ENCODE results near the gene TGM2. TPM values are rescaled to one million over a fixed set of nuclear protein-coding genes. Genes with fewer than 3 reads are reported as not detected.
A peak's percentile ranks its signal among the peaks of the same experiment; 100 is the strongest.

Gene TGM2
- total RNA-seq, 4 donors from 2014 or later, result 14.2 to 52.0 (median 21.7) TPM

DNA sequence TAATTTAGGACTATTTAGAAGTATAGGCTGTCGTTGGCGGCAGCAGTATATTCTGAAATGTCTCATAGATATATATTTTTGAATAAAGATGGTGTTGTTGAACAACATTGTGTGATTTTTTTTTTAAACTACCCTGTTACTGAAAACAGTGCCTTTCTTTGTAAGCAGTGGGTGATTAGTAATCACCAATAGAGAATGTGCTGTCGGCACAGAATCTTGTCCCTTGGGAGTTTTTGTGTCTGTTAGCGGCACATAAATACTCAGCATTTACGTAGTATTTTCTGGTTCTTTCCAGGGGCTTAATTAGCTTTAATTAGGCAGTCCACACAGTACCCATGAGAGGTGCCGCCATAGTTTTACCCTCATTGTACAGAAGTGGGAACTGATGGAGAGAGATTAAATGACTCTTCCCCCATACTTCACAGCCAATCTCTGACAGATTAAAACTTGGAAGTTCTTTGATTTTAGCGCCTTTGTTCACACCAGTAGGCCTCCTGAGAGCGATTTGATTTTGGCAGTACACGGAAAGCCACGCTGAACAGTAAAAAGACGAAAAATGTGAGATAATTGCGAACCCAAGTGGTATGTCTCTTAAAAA, 72.7 kb downstream of the TGM2 start:
- in situ Hi-C loops (cut with MboI; ENCODE audit: low pct_ligation_motif_present in 1 of 4, low pct_unique_long_range_greater_than_20kb in 1 of 4, low sequenced_read_pairs in 3 of 4) (no loop called here), intact Hi-C loops (cut with DNase I; ENCODE audit: low total_unique reads) (no loop called here)
- peak overlapping the region; percentile 22 to 60 (median 52) for H3K27ac ChIP-seq

DNA sequence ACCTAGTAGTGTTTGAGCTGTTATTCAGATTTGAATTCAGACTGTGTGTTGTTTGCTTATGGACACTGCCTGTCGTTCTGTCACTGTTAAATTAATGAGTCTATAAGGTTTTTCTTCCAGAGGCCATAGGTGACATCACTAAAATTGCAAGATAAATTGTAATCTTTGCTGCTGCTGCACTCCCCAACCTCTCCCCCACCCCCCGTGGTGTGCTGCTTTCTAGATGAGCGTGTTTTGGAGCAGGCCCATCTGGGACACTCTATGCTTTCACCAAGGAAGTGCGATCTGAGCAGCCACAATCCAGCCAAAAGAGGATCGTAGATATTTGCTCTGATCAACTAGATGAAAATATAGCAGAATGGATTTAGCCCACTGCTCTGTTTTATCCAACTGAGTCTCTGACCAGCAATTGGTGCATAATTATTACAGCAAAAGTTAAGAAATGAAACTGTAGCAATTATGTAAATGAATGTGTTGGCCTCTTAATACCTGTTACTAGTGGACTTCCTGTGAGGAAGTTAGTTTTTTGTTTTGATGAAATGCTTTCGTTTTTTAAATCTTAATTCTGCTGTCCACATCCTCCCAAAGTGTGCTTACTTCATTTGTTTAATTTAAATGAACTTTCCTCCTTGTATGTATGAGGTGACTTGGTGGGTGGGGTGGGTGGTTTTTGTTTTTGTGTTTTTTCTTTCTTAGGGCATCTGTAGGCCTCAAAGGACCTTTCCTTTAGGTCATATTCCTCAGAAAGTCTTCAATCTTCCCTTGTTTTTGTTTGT, 73.4 kb downstream of the TGM2 start:
- no peaks in the 10 kb centered on the region for H3K9me3 ChIP-seq
- H3K27ac ChIP-seq, result peak overlapping the region; percentile 22 to 60 (median 52)
- in situ Hi-C loops (cut with MboI; ENCODE audit: low pct_ligation_motif_present in 1 of 4, low pct_unique_long_range_greater_than_20kb in 1 of 4, low sequenced_read_pairs in 3 of 4), result no loop called here
- no peaks in the 10 kb centered on the region for H3K27me3 ChIP-seq
- no peak overlapping the region for H3K4me3 ChIP-seq
- TF ChIP-seq EP300 (IDR thresholded peaks at IDR 0.05; ENCODE audit: low read depth) (no peak), POLR2AphosphoS5 (IDR thresholded peaks at IDR 0.05) (no peak), POLR2A (IDR thresholded peaks at IDR 0.05) (no peak)
- TF ChIP-seq, protein P1, sequence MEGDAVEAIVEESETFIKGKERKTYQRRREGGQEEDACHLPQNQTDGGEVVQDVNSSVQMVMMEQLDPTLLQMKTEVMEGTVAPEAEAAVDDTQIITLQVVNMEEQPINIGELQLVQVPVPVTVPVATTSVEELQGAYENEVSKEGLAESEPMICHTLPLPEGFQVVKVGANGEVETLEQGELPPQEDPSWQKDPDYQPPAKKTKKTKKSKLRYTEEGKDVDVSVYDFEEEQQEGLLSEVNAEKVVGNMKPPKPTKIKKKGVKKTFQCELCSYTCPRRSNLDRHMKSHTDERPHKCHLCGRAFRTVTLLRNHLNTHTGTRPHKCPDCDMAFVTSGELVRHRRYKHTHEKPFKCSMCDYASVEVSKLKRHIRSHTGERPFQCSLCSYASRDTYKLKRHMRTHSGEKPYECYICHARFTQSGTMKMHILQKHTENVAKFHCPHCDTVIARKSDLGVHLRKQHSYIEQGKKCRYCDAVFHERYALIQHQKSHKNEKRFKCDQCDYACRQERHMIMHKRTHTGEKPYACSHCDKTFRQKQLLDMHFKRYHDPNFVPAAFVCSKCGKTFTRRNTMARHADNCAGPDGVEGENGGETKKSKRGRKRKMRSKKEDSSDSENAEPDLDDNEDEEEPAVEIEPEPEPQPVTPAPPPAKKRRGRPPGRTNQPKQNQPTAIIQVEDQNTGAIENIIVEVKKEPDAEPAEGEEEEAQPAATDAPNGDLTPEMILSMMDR (IDR thresholded peaks at IDR 0.05), result no peak
- DNase-seq, result peak; percentile 26
- H3K36me3 ChIP-seq, result peaks cover 0 to 22% (median 8%) of the 10 kb centered on the region in 4 donors
- WGBS, 2 donors (ENCODE audit: low coverage in 1 of 2), result 40 to 56% methylated on average over 5 to 6 of the region's 6 CpGs
- H3K4me1 ChIP-seq, result peaks cover 0 to 35% (median 15%) of the 10 kb centered on the region in 4 donors
- intact Hi-C loops (cut with DNase I; ENCODE audit: low total_unique reads), result no loop called here

More for the DNA sequence above, 72.7 kb downstream of the TGM2 start:
- H3K4me3 ChIP-seq, result no peak overlapping the region
- no peaks in the 10 kb centered on the region for H3K9me3 ChIP-seq
- peaks cover 0 to 18% (median 8%) of the 10 kb centered on the region in 4 donors for H3K36me3 ChIP-seq
- peaks cover 0 to 35% (median 15%) of the 10 kb centered on the region in 4 donors for H3K4me1 ChIP-seq
- TF ChIP-seq, protein P1 (IDR thresholded peaks at IDR 0.05), result no peak
- TF ChIP-seq EP300 (IDR thresholded peaks at IDR 0.05; ENCODE audit: low read depth), result no peak
- no peak for TF ChIP-seq POLR2A (IDR thresholded peaks at IDR 0.05)
- no peak for TF ChIP-seq POLR2AphosphoS5 (IDR thresholded peaks at IDR 0.05)
- DNase-seq, result no peak
- 76 to 94% methylated on average over 12 of the region's 12 CpGs for WGBS, 2 donors (ENCODE audit: low coverage in 1 of 2)
- H3K27me3 ChIP-seq, result no peaks in the 10 kb centered on the region

GRCh38 chr20:38090061-38090460, 75.0 kb downstream of the TGM2 start:
- in situ Hi-C loops (cut with MboI; ENCODE audit: low pct_ligation_motif_present in 1 of 4, low pct_unique_long_range_greater_than_20kb in 1 of 4, low sequenced_read_pairs in 3 of 4) (no loop called here), intact Hi-C loops (cut with DNase I; ENCODE audit: low total_unique reads) (no loop called here)
- no peak for DNase-seq
- no peak overlapping the region for H3K27ac ChIP-seq
- no peak overlapping the region for H3K4me3 ChIP-seq
- H3K36me3 ChIP-seq, result peaks cover 0 to 24% (median 8%) of the 10 kb centered on the region in 4 donors
- H3K27me3 ChIP-seq, result no peaks in the 10 kb centered on the region
- peaks cover 0 to 38% (median 14%) of the 10 kb centered on the region in 4 donors for H3K4me1 ChIP-seq
- TF ChIP-seq POLR2AphosphoS5 (IDR thresholded peaks at IDR 0.05) (no peak), EP300 (IDR thresholded peaks at IDR 0.05; ENCODE audit: low read depth) (no peak)
- no peaks in the 10 kb centered on the region for H3K9me3 ChIP-seq
- WGBS, 2 donors (ENCODE audit: low coverage in 1 of 2), result 83% methylated on average over 1 to 7 of the region's 7 CpGs

GRCh38 chr20:38089500-38089899, 75.6 kb downstream of the TGM2 start:
- peaks cover 0 to 24% (median 8%) of the 10 kb centered on the region in 4 donors for H3K36me3 ChIP-seq
- TF ChIP-seq POLR2AphosphoS5 (IDR thresholded peaks at IDR 0.05), result no peak
- TF ChIP-seq, protein P1 (IDR thresholded peaks at IDR 0.05), result no peak
- TF ChIP-seq POLR2A (IDR thresholded peaks at IDR 0.05), result no peak
- TF ChIP-seq EP300 (IDR thresholded peaks at IDR 0.05; ENCODE audit: low read depth), result no peak
- H3K27me3 ChIP-seq, result no peaks in the 10 kb centered on the region
- intact Hi-C loops (cut with DNase I; ENCODE audit: low total_unique reads), result no loop called here
- no peaks in the 10 kb centered on the region for H3K9me3 ChIP-seq
- H3K4me3 ChIP-seq, result no peak overlapping the region
- WGBS, 2 donors (ENCODE audit: low coverage in 1 of 2), result 91 to 100% methylated on average over 1 to 10 of the region's 10 CpGs
- in situ Hi-C loops (cut with MboI; ENCODE audit: low pct_ligation_motif_present in 1 of 4, low pct_unique_long_range_greater_than_20kb in 1 of 4, low sequenced_read_pairs in 3 of 4), result no loop called here
- DNase-seq, result no peak
- H3K4me1 ChIP-seq, result peaks cover 0 to 38% (median 13%) of the 10 kb centered on the region in 4 donors
- H3K27ac ChIP-seq, result no peak overlapping the region
